Activated CD8-positive, alpha-beta T cell treated with anti-CD3 and anti-CD28 coated beads for 36 hours (primary cell): Measurements from ENCODE around the gene ZNF285. TPM values are rescaled to one million over a fixed set of nuclear protein-coding genes. Genes with fewer than 3 reads are reported as not detected.
"Not testable (repeated sequence)": the region's sequence is repeated elsewhere in the genome, so short reads cannot be mapped to it uniquely, and the experiment has no call there.

Experiments
- ATAC-seq: fragments of 200-7000 bp; cut with Tn5 transposase; one replicate; pipeline ENCODE4 v1.10.0; 2021; ENCODE audit warnings: mild to moderate bottlenecking, moderate library complexity
- CTCF ChIA-PET: fragments of 350-600 bp; sonication (Branson Sonifier 250); formaldehyde crosslinking; loops from one replicate; lab custom pipeline; 2021; ENCODE audit warnings: antibody characterized with exemption; lab: Charles Lee
- POLR2A ChIA-PET: fragments of 350-600 bp; sonication (Branson Sonifier 250); formaldehyde crosslinking; loops from one replicate; lab custom pipeline; 2021; ENCODE audit warnings: antibody characterized with exemption; lab: Charles Lee
- DNase-seq: peaks from one replicate; pipeline ENCODE4 v3.0.0-alpha.2; 2020
- H3K27ac Mint-ChIP-seq: one replicate; pipeline ENCODE4 v1.8.0; 2021; ENCODE audit warnings: mild to moderate bottlenecking, mixed read lengths
- H3K27me3 Mint-ChIP-seq: one replicate; pipeline ENCODE4 v1.8.0; 2021; ENCODE audit warnings: mixed read lengths
- H3K36me3 Mint-ChIP-seq: one replicate; pipeline ENCODE4 v1.8.0; 2021; ENCODE audit warnings: low read depth, mixed read lengths
- H3K4me1 Mint-ChIP-seq: one replicate; pipeline ENCODE4 v1.8.0; 2021; ENCODE audit warnings: low read depth, mixed read lengths
- H3K4me3 Mint-ChIP-seq: one replicate; pipeline ENCODE4 v1.8.0; 2021; ENCODE audit warnings: mild to moderate bottlenecking, moderate library complexity, mixed read lengths
- H3K9me3 Mint-ChIP-seq: one replicate; pipeline ENCODE4 v1.8.0; 2021; ENCODE audit warnings: mixed read lengths
- intact Hi-C: fragments of 100-400 bp; cut with micrococcal nuclease; formaldehyde crosslinking; loops from one replicate; pipeline ENCODE4 v1.10.0; 2022
- total RNA-seq, 2 experiments: library from RNA; stranded (reverse); gene quantifications; one replicate each; pipeline ENCODE4 v1.2.3, GENCODE V29; 2021
- TF ChIP-seq, protein P1 (sequence below): fragments of 200-600 bp; IDR thresholded peaks from one replicate; pipeline ENCODE4 v1.8.0; 2022; ENCODE audit warnings: antibody characterized with exemption, mild to moderate bottlenecking

The ZNF285 gene
- total RNA-seq, 2 experiments from 2014 or later, result 1.7 TPM

- H3K9me3 Mint-ChIP-seq, result peaks cover 65% of the 10 kb centered on the region
- no peak overlapping the region for H3K27ac Mint-ChIP-seq
- no peaks in the 10 kb centered on the region for H3K27me3 Mint-ChIP-seq
- no peak overlapping the region for H3K4me3 Mint-ChIP-seq
- peaks cover 58% of the 10 kb centered on the region for H3K36me3 Mint-ChIP-seq
- DNase-seq (no peak), ATAC-seq (no peak)
- POLR2A ChIA-PET, result no interaction called here
- TF ChIP-seq, protein P1, sequence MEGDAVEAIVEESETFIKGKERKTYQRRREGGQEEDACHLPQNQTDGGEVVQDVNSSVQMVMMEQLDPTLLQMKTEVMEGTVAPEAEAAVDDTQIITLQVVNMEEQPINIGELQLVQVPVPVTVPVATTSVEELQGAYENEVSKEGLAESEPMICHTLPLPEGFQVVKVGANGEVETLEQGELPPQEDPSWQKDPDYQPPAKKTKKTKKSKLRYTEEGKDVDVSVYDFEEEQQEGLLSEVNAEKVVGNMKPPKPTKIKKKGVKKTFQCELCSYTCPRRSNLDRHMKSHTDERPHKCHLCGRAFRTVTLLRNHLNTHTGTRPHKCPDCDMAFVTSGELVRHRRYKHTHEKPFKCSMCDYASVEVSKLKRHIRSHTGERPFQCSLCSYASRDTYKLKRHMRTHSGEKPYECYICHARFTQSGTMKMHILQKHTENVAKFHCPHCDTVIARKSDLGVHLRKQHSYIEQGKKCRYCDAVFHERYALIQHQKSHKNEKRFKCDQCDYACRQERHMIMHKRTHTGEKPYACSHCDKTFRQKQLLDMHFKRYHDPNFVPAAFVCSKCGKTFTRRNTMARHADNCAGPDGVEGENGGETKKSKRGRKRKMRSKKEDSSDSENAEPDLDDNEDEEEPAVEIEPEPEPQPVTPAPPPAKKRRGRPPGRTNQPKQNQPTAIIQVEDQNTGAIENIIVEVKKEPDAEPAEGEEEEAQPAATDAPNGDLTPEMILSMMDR, result no peak
- H3K4me1 Mint-ChIP-seq, result no peaks in the 10 kb centered on the region
- CTCF ChIA-PET, result no interaction called here
- intact Hi-C loops, result no loop called here
Measured at GRCh38 chr19:44430956-44431355, 29.5 kb upstream of the ZNF285 start.

GRCh38 chr19:44415553-44415952 lies 14.1 kb upstream of the ZNF285 start:
- POLR2A ChIA-PET, DNase-seq, intact Hi-C loops, ATAC-seq, H3K4me1 Mint-ChIP-seq, H3K27ac Mint-ChIP-seq, H3K4me3 Mint-ChIP-seq, H3K27me3 Mint-ChIP-seq, H3K36me3 Mint-ChIP-seq, CTCF ChIA-PET: not testable (repeated sequence)
- peaks cover 47% of the 10 kb centered on the region for H3K9me3 Mint-ChIP-seq

DNA sequence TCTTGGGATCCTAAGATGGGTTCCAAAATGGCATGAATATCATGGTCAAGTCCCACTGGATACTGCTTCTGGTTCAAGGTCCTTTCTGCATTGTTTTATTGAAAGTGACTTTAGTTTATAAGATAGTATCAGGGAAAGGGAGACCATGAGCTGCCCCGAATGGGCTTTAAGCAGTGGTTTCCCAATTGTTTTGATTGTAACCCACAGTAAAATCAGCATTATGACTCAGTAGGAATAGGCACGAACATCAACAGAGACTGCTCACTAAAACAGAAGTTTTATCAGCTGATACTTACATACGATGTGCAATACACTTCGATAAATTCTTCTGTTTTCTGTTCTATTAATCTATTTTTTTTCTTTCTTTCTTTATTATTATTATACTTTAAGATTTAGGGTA lies 12.1 kb downstream of the ZNF285 start:
- DNase-seq, ATAC-seq, intact Hi-C loops, H3K4me3 Mint-ChIP-seq, CTCF ChIA-PET, H3K27ac Mint-ChIP-seq, H3K27me3 Mint-ChIP-seq, H3K4me1 Mint-ChIP-seq, POLR2A ChIA-PET: not testable (repeated sequence)
- peaks cover 67% of the 10 kb centered on the region for H3K9me3 Mint-ChIP-seq
- peaks cover 77% of the 10 kb centered on the region for H3K36me3 Mint-ChIP-seq

DNA sequence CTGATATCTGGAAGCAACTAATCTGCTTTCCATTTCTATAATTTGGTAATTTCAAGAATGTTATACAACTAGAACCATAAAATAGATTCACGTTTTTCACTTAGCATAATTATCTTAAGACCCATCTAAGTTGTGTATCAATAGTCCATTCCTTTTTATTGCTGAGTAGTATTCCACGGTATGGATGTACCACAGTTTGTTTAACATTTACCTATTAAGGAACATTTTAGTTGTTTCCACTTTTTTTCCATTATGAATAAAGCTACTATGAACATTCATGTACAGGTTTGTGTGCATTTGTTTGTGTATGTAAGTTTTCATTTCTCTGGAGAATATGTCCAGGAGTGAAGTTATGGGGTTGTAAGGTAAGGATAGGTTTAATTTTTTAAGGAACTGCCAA lies 26.6 kb downstream of the ZNF285 start:
- H3K27me3 Mint-ChIP-seq, result no peaks in the 10 kb centered on the region
- no peaks in the 10 kb centered on the region for H3K4me1 Mint-ChIP-seq
- DNase-seq (no peak), ATAC-seq (no peak)
- intact Hi-C loops, result no loop called here
- no peak overlapping the region for H3K27ac Mint-ChIP-seq
- peaks cover 5% of the 10 kb centered on the region for H3K36me3 Mint-ChIP-seq
- TF ChIP-seq, protein P1, result no peak
- ChIA-PET CTCF (no interaction called here), POLR2A (no interaction called here)
- no peak overlapping the region for H3K4me3 Mint-ChIP-seq
- peaks cover 34% of the 10 kb centered on the region for H3K9me3 Mint-ChIP-seq

DNA sequence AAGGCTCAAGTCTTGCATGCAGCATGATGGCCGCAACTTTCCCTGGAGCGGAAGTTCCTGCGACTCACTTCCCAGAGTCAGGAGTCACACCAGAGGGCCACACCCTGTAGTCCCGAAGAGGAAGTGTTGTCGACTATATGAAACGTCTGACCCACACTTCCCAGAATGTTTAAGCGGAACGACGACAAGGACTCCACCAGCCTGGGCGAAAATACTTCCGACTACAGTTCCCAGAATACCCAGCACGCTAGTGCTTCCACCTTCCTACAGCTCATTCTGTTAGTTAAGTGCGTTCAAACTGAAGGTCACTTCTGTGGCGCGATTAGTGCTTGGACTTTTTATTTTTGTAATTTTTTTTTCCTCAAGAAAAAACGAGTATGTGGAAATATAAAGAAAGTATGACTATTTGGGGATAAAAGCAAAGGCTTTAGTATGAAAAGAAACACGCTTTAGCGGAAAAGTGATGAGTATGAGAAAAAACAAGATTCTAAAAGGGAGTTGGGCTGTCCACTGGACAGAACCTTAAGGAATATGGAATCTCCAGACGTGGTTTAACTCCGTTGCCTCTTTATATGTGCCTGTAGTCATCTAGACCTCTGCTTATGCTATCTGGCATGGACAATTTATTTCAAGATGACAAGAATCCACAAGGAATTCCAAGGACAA lies 29.5 kb downstream of the ZNF285 start:
- ChIA-PET CTCF (no interaction called here), POLR2A (no interaction called here)
- no peak for ATAC-seq

DNA sequence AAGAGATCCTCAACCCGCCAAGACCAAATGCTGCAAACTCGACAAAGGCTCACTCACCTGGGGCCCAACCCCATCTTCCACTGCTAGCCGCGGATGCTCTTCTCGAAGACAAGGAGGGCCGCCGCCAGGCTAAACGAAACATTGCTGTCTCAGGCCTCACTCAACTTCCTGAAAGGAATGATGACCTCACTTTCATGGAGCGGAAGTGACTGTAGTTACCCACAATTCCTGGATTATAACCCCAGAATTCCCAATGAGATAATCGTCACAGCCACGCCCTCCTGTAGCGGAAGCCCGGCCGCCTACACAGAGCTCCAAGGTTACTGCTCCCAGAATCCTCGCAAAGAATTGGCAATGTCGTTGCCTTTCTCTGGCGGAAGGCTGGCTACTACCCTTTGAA lies 34.4 kb downstream of the ZNF285 start:
- H3K4me3 Mint-ChIP-seq, result no peak overlapping the region
- CTCF ChIA-PET, result no interaction called here
- no peak for ATAC-seq

More for the DNA sequence above, 29.5 kb downstream of the ZNF285 start:
- Mint-ChIP-seq H3K27me3 (no peaks in the 10 kb centered on the region), H3K9me3 (peaks cover 34% of the 10 kb centered on the region), H3K4me1 (no peaks in the 10 kb centered on the region), H3K36me3 (peaks cover 5% of the 10 kb centered on the region), H3K27ac (no peak overlapping the region), H3K4me3 (no peak overlapping the region)
- TF ChIP-seq, protein P1, result no peak
- intact Hi-C loops, result no loop called here
- no peak for DNase-seq

More for the DNA sequence above, 34.4 kb downstream of the ZNF285 start:
- Mint-ChIP-seq H3K27me3 (no peaks in the 10 kb centered on the region), H3K9me3 (peaks cover 23% of the 10 kb centered on the region), H3K36me3 (peaks cover 5% of the 10 kb centered on the region), H3K27ac (no peak overlapping the region), H3K4me1 (no peaks in the 10 kb centered on the region)
- POLR2A ChIA-PET, result no interaction called here
- TF ChIP-seq, protein P1, result no peak
- intact Hi-C loops, result no loop called here
- no peak for DNase-seq
